GM19455 (cell line): ENCODE measurements around the gene C18orf54.
"Not testable (repeated sequence)": the region's sequence is repeated elsewhere in the genome, so short reads cannot be mapped to it uniquely, and the experiment has no call there.

Experiments used
- ATAC-seq: cut with Tn5 transposase; IDR thresholded peaks from one replicate; pipeline ENCODE4 v1.9.1; 2021; ENCODE audit not compliant: unreplicated experiment

Gene C18orf54

GRCh38 chr18:54386800-54387495 is 29.2 kb downstream of the C18orf54 start:
- ATAC-seq = not testable (repeated sequence)

- ATAC-seq = no peak
Measured at GRCh38 chr18:54387631-54388030, 29.9 kb downstream of the C18orf54 start.

GRCh38 chr18:54388203-54389142 is 30.8 kb downstream of the C18orf54 start:
- ATAC-seq = peak; percentile 86

GRCh38 chr18:54389143-54389505 is 31.4 kb downstream of the C18orf54 start:
- no peak for ATAC-seq

GRCh38 chr18:54390838-54391237 is 33.1 kb downstream of the C18orf54 start:
- ATAC-seq = no peak

- peak; percentile 62 for ATAC-seq
Measured at GRCh38 chr18:54392543-54393023, 34.9 kb downstream of the C18orf54 start.

GRCh38 chr18:54393648-54394294 is 36.1 kb downstream of the C18orf54 start:
- no peak for ATAC-seq

GRCh38 chr18:54396760-54397159 is 39.1 kb downstream of the C18orf54 start:
- ATAC-seq = no peak

GRCh38 chr18:54405290-54405689 is 47.6 kb downstream of the C18orf54 start:
- no peak for ATAC-seq

GRCh38 chr18:54411781-54412180 is 54.1 kb downstream of the C18orf54 start:
- no peak for ATAC-seq

- ATAC-seq = no peak
Measured at GRCh38 chr18:54415086-54415485, 57.4 kb downstream of the C18orf54 start.

GRCh38 chr18:54416436-54416835 is 58.7 kb downstream of the C18orf54 start:
- ATAC-seq = no peak

GRCh38 chr18:54423831-54424230 is 66.1 kb downstream of the C18orf54 start:
- ATAC-seq = no peak

- ATAC-seq = no peak
Measured at GRCh38 chr18:54426085-54426665, 68.5 kb downstream of the C18orf54 start.
